ENCODE measurements around the gene ANKLE2.
A peak's percentile ranks its signal among the peaks of the same experiment; 100 is the strongest.

The ANKLE2 gene

DNA sequence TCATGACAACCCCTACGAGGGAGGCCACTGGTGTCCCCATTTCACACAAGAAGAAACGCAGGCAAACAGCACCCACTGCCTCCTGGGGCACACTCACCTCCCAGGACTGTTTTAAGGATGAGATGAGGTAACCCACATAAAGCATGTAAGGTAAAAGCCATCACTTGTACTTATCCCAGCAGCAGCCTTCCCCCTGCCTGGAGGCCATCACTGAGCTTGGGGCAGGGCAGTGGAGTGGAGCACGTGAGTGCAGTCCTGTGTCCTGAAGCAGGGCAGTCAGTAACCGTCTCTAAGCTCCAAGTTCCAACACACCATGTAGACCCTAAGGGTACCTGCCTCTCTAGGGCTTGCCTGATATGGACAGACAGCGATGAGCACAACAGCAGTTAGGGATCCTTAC is 76.2 kb downstream of the ANKLE2 start:
- WGBS = 74% methylated on average over 5 of the region's 5 CpGs
- Histone ChIP-seq H3K9ac (ENCODE audit: low read depth, low read length) (peak overlapping the region; percentile 58), H3K4me3 (ENCODE audit: low read length) (peak overlapping the region; percentile 31), H3K36me3 (ENCODE audit: insufficient read depth, low read length) (peaks cover 18% of the 10 kb centered on the region), H3K27ac (ENCODE audit: low read depth, low read length) (no peak overlapping the region), H3K4me1 (ENCODE audit: insufficient read depth, low read length) (peaks cover 4% of the 10 kb centered on the region; the same call in 1 of the 2 replicates), H3K9me3 (ENCODE audit: insufficient read depth, low read depth, low read length) (no peaks in the 10 kb centered on the region), H3K27me3 (ENCODE audit: insufficient read depth, low read length) (peaks cover 14% of the 10 kb centered on the region)

DNA sequence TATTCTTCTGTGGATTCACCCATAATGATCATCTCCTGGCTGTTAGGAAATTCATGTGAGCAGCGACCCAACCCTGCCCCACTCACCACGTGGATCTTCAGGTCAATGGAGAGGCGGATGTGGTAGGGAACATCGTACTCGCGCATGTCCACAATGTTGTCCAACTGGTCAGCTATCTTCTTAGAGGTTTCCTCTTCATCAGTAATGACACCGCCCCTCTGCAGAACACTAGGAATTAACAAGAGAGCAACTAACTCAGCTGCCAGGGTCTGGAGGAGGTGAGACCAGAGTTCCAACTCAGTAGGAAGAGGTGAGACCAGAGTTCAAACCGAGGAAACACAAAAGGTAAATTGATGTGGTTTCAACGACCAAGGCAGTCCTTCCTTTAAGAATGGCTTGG is 84.1 kb downstream of the ANKLE2 start:
- WGBS = 94% methylated on average over 9 of the region's 9 CpGs
- Histone ChIP-seq H3K9me3 (ENCODE audit: insufficient read depth, low read depth, low read length) (no peaks in the 10 kb centered on the region), H3K9ac (ENCODE audit: low read depth, low read length) (no peak overlapping the region), H3K27me3 (ENCODE audit: insufficient read depth, low read length) (no peaks in the 10 kb centered on the region), H3K4me3 (ENCODE audit: low read length) (no peak overlapping the region), H3K36me3 (ENCODE audit: insufficient read depth, low read length) (peaks cover 79% of the 10 kb centered on the region), H3K4me1 (ENCODE audit: insufficient read depth, low read length) (no peaks in the 10 kb centered on the region), H3K27ac (ENCODE audit: low read depth, low read length) (no peak overlapping the region)

DNA sequence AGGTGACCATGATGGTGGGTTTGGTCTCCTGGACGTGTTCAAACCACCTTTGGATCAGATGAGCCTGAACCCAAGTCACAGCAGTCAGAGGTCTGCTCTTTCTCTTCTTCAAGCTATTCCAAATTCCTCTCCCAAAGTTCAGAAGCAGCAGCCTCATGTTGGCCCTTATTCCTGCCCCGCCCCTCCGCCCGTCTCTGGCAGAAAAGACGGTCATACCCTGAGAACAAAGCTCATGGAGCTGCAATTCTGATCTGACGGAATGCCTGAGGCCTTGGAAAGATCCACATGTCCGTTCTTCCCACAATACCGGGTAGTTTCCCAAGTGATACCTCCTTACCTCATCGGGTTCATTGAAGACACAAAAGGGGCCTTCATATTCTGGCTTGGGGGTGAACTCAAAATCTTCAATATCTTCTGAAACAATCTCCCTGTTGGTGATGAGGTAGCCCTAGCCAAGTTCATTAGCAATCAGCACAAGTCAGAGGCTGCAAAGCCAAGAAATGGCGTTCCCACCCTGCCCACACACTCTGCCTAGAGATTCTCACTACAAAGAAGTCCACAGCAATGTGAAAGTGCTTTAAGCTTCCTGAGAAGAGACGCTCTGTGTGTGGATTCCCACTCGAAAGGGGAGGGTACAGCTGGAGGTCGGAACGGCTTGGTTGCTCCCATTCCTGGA is 85.7 kb downstream of the ANKLE2 start:
- WGBS = 97% methylated on average over 14 of the region's 14 CpGs
- no peak overlapping the region for H3K9ac ChIP-seq (ENCODE audit: low read depth, low read length)
- no peaks in the 10 kb centered on the region for H3K27me3 ChIP-seq (ENCODE audit: insufficient read depth, low read length)
- H3K4me3 ChIP-seq (ENCODE audit: low read length) = no peak overlapping the region
- no peaks in the 10 kb centered on the region for H3K9me3 ChIP-seq (ENCODE audit: insufficient read depth, low read depth, low read length)
- no peaks in the 10 kb centered on the region for H3K4me1 ChIP-seq (ENCODE audit: insufficient read depth, low read length)
- H3K27ac ChIP-seq (ENCODE audit: low read depth, low read length) = no peak overlapping the region
- peaks cover 95% of the 10 kb centered on the region for H3K36me3 ChIP-seq (ENCODE audit: insufficient read depth, low read length)

Data from HUES64 (cell line).